ENCODE measurements around the gene CDC42EP2.

GRCh38 chr11:65329478-65329877 lies 14.8 kb downstream of the CDC42EP2 start:
- TF ChIP-seq SUZ12 (IDR thresholded peaks at IDR 0.05; ENCODE audit: extremely low read depth, insufficient read depth, insufficient read length) (no peak), YY1 (IDR thresholded peaks at IDR 0.05; ENCODE audit: insufficient read depth, insufficient read length) (no peak), ZNF274 (IDR thresholded peaks at IDR 0.05; ENCODE audit: low read depth, low read length) (no peak)
